WTC11 (cell line): ENCODE measurements around the gene ASTN2.

ENCODE experiments used
- CBFB ChIP-seq: sonication (generic); formaldehyde crosslinking; IDR thresholded peaks from 2 replicates; pipeline ENCODE4 v1.8.1; 2022; ENCODE audit warnings: mild to moderate bottlenecking, low read depth, missing genetic modification reagents
- FOXK1 ChIP-seq: sonication (generic); formaldehyde crosslinking; IDR thresholded peaks from 2 replicates; pipeline ENCODE4 v1.8.0; 2022; ENCODE audit warnings: mild to moderate bottlenecking, moderate library complexity, missing genetic modification reagents
- FOXP1 ChIP-seq: sonication (generic); formaldehyde crosslinking; IDR thresholded peaks from 2 replicates; pipeline ENCODE4 v1.8.0; 2022; ENCODE audit warnings: missing genetic modification reagents, mild to moderate bottlenecking, moderate library complexity, borderline replicate concordance
- FOXP4 ChIP-seq: sonication (generic); formaldehyde crosslinking; IDR thresholded peaks from 2 replicates; pipeline ENCODE4 v1.8.0; 2022; ENCODE audit warnings: mild to moderate bottlenecking, missing genetic modification reagents
- JUN ChIP-seq: sonication (generic); formaldehyde crosslinking; IDR thresholded peaks from 2 replicates; pipeline ENCODE4 v1.8.0; 2023; ENCODE audit warnings: mild to moderate bottlenecking, missing genetic modification reagents
- ZNF263 ChIP-seq: sonication (generic); formaldehyde crosslinking; IDR thresholded peaks from 2 replicates; pipeline ENCODE4 v1.8.1; 2022; ENCODE audit warnings: low read depth, mild to moderate bottlenecking, moderate library complexity, missing genetic modification reagents
- ZNF512 ChIP-seq: sonication (generic); formaldehyde crosslinking; IDR thresholded peaks from 2 replicates; pipeline ENCODE4 v1.8.1; 2022; ENCODE audit warnings: missing genetic modification reagents, borderline replicate concordance

DNA sequence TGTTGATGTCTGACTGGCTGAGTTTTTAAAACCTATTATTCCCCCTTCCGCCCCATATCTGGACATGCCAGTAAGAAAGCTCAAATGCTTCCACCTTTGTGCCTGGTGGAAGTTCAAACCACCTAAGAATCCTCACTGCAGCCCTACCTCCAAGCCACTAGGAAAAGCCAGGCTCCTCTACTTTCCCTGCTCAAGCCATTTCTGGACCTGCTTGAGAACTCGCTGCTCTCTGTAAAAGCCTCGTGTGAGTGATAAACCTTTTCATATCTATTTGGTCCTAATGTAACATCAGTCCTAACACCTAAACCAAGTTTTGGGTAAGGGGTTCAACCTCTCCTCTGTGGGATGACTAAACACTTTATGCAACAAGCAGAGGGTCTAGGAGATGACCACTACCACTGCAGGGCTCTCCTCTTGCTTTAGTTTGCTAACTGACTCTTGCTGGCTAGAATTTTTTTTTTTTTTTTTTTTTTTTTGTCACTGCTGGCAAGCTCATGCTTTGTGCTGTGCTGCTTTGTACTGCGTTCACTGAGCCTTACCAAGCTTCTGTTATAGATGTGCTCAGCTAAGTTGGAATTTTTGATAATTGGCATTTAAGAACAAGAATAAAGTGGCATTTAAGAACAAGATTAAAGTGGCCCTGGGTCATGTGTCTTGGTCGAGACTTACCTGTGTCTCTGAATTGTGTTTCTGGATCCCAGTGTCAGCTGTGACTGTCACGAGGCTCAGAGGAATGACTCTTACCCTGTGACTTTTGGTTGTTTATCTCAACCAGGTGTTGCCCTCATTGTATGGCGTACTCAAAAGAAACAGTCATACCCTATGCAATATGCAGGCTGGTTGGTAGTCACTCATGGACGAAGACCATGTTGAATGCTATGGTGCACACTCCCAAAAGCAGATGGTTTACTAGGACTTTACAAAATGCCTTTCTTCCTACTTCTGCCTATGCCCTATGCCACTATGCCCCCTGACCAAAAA, 708.3 kb downstream of the ASTN2 start:
- TF ChIP-seq JUN (CRISPR knock-in tag): no peak
- no peak for TF ChIP-seq ZNF263 (CRISPR knock-in tag)
- TF ChIP-seq FOXK1 (CRISPR knock-in tag): no peak
- no peak for TF ChIP-seq FOXP1 (CRISPR knock-in tag)
- no peak for TF ChIP-seq CBFB (CRISPR knock-in tag)
- no peak for TF ChIP-seq ZNF512 (CRISPR knock-in tag)
- TF ChIP-seq FOXP4: no peak
